Measurements from ENCODE around the gene HAP1.

DNA sequence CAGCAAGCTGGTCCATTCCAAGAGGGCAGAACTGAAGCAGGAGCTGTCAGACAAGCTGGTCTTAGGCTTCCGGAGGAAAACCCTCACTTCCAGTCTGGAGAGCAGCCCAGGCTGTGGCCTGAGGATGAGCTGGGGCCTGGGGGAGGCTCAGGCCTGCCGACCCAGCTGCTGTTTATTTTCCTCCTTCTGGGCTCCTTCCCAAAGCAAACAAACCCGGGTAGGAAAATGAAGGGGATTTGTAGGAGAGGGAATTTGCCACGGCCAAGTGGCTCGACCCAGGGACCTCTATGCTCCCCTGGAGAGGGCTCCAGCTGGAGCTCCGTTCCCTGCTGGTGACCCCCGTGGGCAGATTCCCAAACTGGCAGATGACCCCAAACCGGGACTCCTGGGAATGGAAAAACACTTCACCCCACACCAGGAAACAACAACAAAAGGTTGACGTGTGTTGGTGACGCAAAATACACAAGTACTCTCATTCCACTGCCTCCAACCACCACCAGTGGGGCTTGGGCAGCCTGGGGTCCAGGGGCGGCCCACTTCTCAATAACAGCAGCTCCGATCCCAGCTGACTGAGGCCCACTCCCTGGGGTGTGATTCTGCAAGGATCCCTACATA is 43.2 kb upstream of the HAP1 start:
- TF ChIP-seq, protein P1, sequence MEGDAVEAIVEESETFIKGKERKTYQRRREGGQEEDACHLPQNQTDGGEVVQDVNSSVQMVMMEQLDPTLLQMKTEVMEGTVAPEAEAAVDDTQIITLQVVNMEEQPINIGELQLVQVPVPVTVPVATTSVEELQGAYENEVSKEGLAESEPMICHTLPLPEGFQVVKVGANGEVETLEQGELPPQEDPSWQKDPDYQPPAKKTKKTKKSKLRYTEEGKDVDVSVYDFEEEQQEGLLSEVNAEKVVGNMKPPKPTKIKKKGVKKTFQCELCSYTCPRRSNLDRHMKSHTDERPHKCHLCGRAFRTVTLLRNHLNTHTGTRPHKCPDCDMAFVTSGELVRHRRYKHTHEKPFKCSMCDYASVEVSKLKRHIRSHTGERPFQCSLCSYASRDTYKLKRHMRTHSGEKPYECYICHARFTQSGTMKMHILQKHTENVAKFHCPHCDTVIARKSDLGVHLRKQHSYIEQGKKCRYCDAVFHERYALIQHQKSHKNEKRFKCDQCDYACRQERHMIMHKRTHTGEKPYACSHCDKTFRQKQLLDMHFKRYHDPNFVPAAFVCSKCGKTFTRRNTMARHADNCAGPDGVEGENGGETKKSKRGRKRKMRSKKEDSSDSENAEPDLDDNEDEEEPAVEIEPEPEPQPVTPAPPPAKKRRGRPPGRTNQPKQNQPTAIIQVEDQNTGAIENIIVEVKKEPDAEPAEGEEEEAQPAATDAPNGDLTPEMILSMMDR (conservative IDR thresholded peaks at IDR 0.05; ENCODE audit: low read length): no peak
- no peak for TF ChIP-seq EZH2phosphoT487 (IDR thresholded peaks at IDR 0.05; ENCODE audit: borderline replicate concordance, low read depth, low read length)

Data from OCI-LY7 (cell line).